ENCODE results near the gene SUMO2. TPM values are rescaled to one million over a fixed set of nuclear protein-coding genes. Genes with fewer than 3 reads are reported as not detected.
A peak's percentile ranks its signal among the peaks of the same experiment; 100 is the strongest.
"Not testable (repeated sequence)": the region's sequence is repeated elsewhere in the genome, so short reads cannot be mapped to it uniquely, and the experiment has no call there.

The SUMO2 gene
- total RNA-seq, 1 donor from 2014 or later: 602 TPM

GRCh38 chr17:75181110-75181509 lies 1.6 kb downstream of the SUMO2 start:
- Mint-ChIP-seq H3K9me3 (peaks cover 6% of the 10 kb centered on the region), H3K4me3 (peak overlapping the region; percentile 93), H3K27ac (peak overlapping the region; percentile 85), H3K4me1 (ENCODE audit: unreplicated experiment) (peaks cover 16% of the 10 kb centered on the region), H3K27me3 (no peaks in the 10 kb centered on the region), H3K36me3 (peaks cover 22% of the 10 kb centered on the region)
- DNase-seq (ENCODE audit: extremely low spot score, unreplicated experiment): no peak
- no peak for TF ChIP-seq CTCF (conservative IDR thresholded peaks at IDR 0.05)

- Mint-ChIP-seq H3K4me1 (ENCODE audit: unreplicated experiment) (peaks cover 10% of the 10 kb centered on the region), H3K4me3 (no peak overlapping the region), H3K27me3 (no peaks in the 10 kb centered on the region), H3K27ac (no peak overlapping the region), H3K36me3 (peaks cover 26% of the 10 kb centered on the region), H3K9me3 (no peaks in the 10 kb centered on the region)
- TF ChIP-seq CTCF (conservative IDR thresholded peaks at IDR 0.05): no peak
- DNase-seq (ENCODE audit: extremely low spot score, unreplicated experiment): no peak
These were observed 4.3 kb downstream of the SUMO2 start for GRCh38 chr17:75178453-75178852.

GRCh38 chr17:75176625-75177024 lies 6.1 kb downstream of the SUMO2 start:
- Mint-ChIP-seq H3K27ac (no peak overlapping the region), H3K9me3 (no peaks in the 10 kb centered on the region), H3K4me3 (no peak overlapping the region), H3K27me3 (no peaks in the 10 kb centered on the region), H3K4me1 (ENCODE audit: unreplicated experiment) (peaks cover 13% of the 10 kb centered on the region), H3K36me3 (peaks cover 29% of the 10 kb centered on the region)
- no peak for TF ChIP-seq CTCF (conservative IDR thresholded peaks at IDR 0.05)
- no peak for DNase-seq (ENCODE audit: extremely low spot score, unreplicated experiment)

- Mint-ChIP-seq H3K9me3 (no peaks in the 10 kb centered on the region), H3K4me1 (ENCODE audit: unreplicated experiment) (peaks cover 5% of the 10 kb centered on the region), H3K27me3 (no peaks in the 10 kb centered on the region), H3K36me3 (peaks cover 21% of the 10 kb centered on the region), H3K27ac (no peak overlapping the region), H3K4me3 (no peak overlapping the region)
- DNase-seq (ENCODE audit: extremely low spot score, unreplicated experiment): no peak
- no peak for TF ChIP-seq CTCF (conservative IDR thresholded peaks at IDR 0.05)
These were observed 7.8 kb downstream of the SUMO2 start for GRCh38 chr17:75174996-75175395.

GRCh38 chr17:75173526-75173925 lies 9.2 kb downstream of the SUMO2 start:
- Mint-ChIP-seq H3K27me3 (no peaks in the 10 kb centered on the region), H3K4me1 (ENCODE audit: unreplicated experiment) (peaks cover 5% of the 10 kb centered on the region), H3K27ac (no peak overlapping the region), H3K4me3 (no peak overlapping the region), H3K36me3 (peaks cover 18% of the 10 kb centered on the region), H3K9me3 (no peaks in the 10 kb centered on the region)
- no peak for DNase-seq (ENCODE audit: extremely low spot score, unreplicated experiment)
- no peak for TF ChIP-seq CTCF (conservative IDR thresholded peaks at IDR 0.05)

GRCh38 chr17:75168998-75169397 lies 13.8 kb downstream of the SUMO2 start:
- Mint-ChIP-seq H3K4me3 (no peak overlapping the region), H3K4me1 (ENCODE audit: unreplicated experiment) (peaks cover 5% of the 10 kb centered on the region), H3K27ac (no peak overlapping the region), H3K9me3 (no peaks in the 10 kb centered on the region), H3K27me3 (no peaks in the 10 kb centered on the region), H3K36me3 (peaks cover 13% of the 10 kb centered on the region)
- no peak for TF ChIP-seq CTCF (conservative IDR thresholded peaks at IDR 0.05)
- no peak for DNase-seq (ENCODE audit: extremely low spot score, unreplicated experiment)

GRCh38 chr17:75164606-75165005 lies 18.2 kb downstream of the SUMO2 start:
- H3K4me3 Mint-ChIP-seq; H3K9me3 Mint-ChIP-seq; H3K27ac Mint-ChIP-seq; DNase-seq (ENCODE audit: extremely low spot score, unreplicated experiment); H3K27me3 Mint-ChIP-seq; H3K36me3 Mint-ChIP-seq; H3K4me1 Mint-ChIP-seq (ENCODE audit: unreplicated experiment): not testable (repeated sequence)

All from type B pancreatic cell (in vitro differentiated cells).